Smooth muscle cell (in vitro differentiated cells): ENCODE measurements around the gene GFRA1. TPM values are rescaled to one million over a fixed set of nuclear protein-coding genes. Genes with fewer than 3 reads are reported as not detected.

ENCODE experiments used
- DNase-seq: peaks from one replicate; lab custom pipeline; 2025; ENCODE audit not compliant: unreplicated experiment; lab: John Stamatoyannopoulos, UW
- H2AFZ ChIP-seq: fragments of 200-600 bp; sonication (generic); 2 replicates; pipeline ENCODE4 v1.6.0; 2016; ENCODE audit warnings: antibody characterized with exemption, low read depth, mild to moderate bottlenecking
- H3F3A ChIP-seq: fragments of 200-600 bp; sonication (generic); 2 replicates; pipeline ENCODE4 v1.6.0; 2017; ENCODE audit warnings: antibody characterized with exemption, low read depth
- H3K27ac ChIP-seq: fragments of 200-600 bp; sonication (generic); 2 replicates; pipeline ENCODE4 v1.5.1; 2016; ENCODE audit warnings: low read depth, mild to moderate bottlenecking
- H3K27me3 ChIP-seq: fragments of 200-600 bp; sonication (generic); 2 replicates; pipeline ENCODE4 v1.6.1; 2016; ENCODE audit warnings: low read depth, mild to moderate bottlenecking
- H3K36me3 ChIP-seq: fragments of 200-600 bp; sonication (generic); 2 replicates; pipeline ENCODE4 v1.5.1; 2016; ENCODE audit warnings: low read depth
- H3K4me1 ChIP-seq: fragments of 200-600 bp; sonication (generic); 2 replicates; pipeline ENCODE4 v1.5.1; 2016; ENCODE audit warnings: low read depth
- H3K4me2 ChIP-seq: fragments of 200-600 bp; sonication (generic); 2 replicates; pipeline ENCODE4 v1.6.0; 2016; ENCODE audit warnings: mild to moderate bottlenecking
- H3K4me3 ChIP-seq: fragments of 200-600 bp; sonication (generic); 2 replicates; pipeline ENCODE4 v1.5.1; 2016; ENCODE audit warnings: mild to moderate bottlenecking
- H3K79me2 ChIP-seq: fragments of 200-600 bp; sonication (generic); 2 replicates; pipeline ENCODE4 v1.6.0; 2016; ENCODE audit warnings: low read depth, mild to moderate bottlenecking
- H3K9ac ChIP-seq: fragments of 200-600 bp; sonication (generic); 2 replicates; pipeline ENCODE4 v1.6.0; 2016; ENCODE audit warnings: low read depth
- H3K9me3 ChIP-seq: fragments of 200-600 bp; sonication (generic); replicated peaks from 2 replicates; pipeline ENCODE4 v1.5.1; 2016; ENCODE audit warnings: low read depth
- H4K20me1 ChIP-seq: fragments of 200-600 bp; sonication (generic); 2 replicates; pipeline ENCODE4 v1.6.0; 2016; ENCODE audit warnings: low read depth
- WGBS: methylation state at CpG from one replicate; pipeline ENCODE4 v1.1.7; 2016; ENCODE audit warnings: low lambda C conversion rate; 5-methylcytosine and 5-hydroxymethylcytosine counted together
- polyA plus RNA-seq: library from polyadenylated mRNA; unstranded; fragments of >200 nt; fragmentation: Nextera tagmentation; extraction: Ambion mirVana; gene quantifications from 2 replicates; pipeline ENCODE4 v1.2.1, GENCODE V29; 2016
- total RNA-seq: library from RNA; depleted of rRNA; stranded (reverse); fragments of >200 nt; gene quantifications from 2 replicates; pipeline ENCODE4 v1.2.3, GENCODE V29; 2014
- TF ChIP-seq, protein P1 (sequence below): fragments of 200-600 bp; sonication (generic); IDR thresholded peaks from 2 replicates; pipeline ENCODE4 v1.5.1; 2017; ENCODE audit warnings: borderline replicate concordance, mild to moderate bottlenecking, antibody characterized with exemption; ENCODE audit not compliant: insufficient read depth, poor library complexity, severe bottlenecking

GFRA1 gene
- total and polyA plus RNA-seq, 2 experiments from 2014 or later = 1.3 to 1.9 TPM

GRCh38 chr10:116080553-116080952 lies 192.5 kb downstream of the GFRA1 start:
- H3K4me1 ChIP-seq = no peaks in the 10 kb centered on the region
- DNase-seq = no peak
- H2AFZ ChIP-seq = no peak overlapping the region
- H3K27ac ChIP-seq = no peak overlapping the region
- no peaks in the 10 kb centered on the region for H3K27me3 ChIP-seq
- H3K4me2 ChIP-seq = no peak overlapping the region
- WGBS = 67% methylated on average over 4 of the region's 4 CpGs
- H3K9me3 ChIP-seq = no peaks in the 10 kb centered on the region
- no peaks in the 10 kb centered on the region for H3K79me2 ChIP-seq
- TF ChIP-seq, protein P1, sequence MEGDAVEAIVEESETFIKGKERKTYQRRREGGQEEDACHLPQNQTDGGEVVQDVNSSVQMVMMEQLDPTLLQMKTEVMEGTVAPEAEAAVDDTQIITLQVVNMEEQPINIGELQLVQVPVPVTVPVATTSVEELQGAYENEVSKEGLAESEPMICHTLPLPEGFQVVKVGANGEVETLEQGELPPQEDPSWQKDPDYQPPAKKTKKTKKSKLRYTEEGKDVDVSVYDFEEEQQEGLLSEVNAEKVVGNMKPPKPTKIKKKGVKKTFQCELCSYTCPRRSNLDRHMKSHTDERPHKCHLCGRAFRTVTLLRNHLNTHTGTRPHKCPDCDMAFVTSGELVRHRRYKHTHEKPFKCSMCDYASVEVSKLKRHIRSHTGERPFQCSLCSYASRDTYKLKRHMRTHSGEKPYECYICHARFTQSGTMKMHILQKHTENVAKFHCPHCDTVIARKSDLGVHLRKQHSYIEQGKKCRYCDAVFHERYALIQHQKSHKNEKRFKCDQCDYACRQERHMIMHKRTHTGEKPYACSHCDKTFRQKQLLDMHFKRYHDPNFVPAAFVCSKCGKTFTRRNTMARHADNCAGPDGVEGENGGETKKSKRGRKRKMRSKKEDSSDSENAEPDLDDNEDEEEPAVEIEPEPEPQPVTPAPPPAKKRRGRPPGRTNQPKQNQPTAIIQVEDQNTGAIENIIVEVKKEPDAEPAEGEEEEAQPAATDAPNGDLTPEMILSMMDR = no peak
- H3K36me3 ChIP-seq = no peaks in the 10 kb centered on the region
- no peaks in the 10 kb centered on the region for H3F3A ChIP-seq
- no peak overlapping the region for H3K4me3 ChIP-seq
- no peaks in the 10 kb centered on the region for H4K20me1 ChIP-seq
- H3K9ac ChIP-seq = no peak overlapping the region

DNA sequence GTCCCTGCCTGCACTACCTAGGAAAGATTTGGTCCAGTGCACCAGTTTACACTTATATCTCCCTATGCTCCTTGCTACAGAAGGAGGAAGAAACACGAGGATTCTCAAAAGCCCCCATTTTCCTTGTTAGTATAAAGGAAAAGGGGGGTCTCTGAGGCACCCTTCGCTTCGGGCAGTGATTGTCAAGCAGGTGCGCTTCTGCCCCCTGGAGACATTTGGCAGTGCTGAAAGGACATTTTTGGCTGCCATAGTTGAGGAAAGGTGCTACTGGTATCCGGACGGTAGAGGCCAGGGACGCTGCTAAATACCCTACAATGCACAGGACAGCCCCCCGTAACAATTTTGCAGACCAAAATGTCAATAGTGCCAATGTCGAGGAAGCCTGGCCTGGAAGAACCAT lies 193.7 kb downstream of the GFRA1 start:
- H3K79me2 ChIP-seq = no peaks in the 10 kb centered on the region
- H3K36me3 ChIP-seq = no peaks in the 10 kb centered on the region
- no peak overlapping the region for H3K4me3 ChIP-seq
- H3F3A ChIP-seq = no peaks in the 10 kb centered on the region
- H3K4me1 ChIP-seq = no peaks in the 10 kb centered on the region
- H3K27me3 ChIP-seq = no peaks in the 10 kb centered on the region
- H3K9me3 ChIP-seq = no peaks in the 10 kb centered on the region
- DNase-seq = no peak
- H4K20me1 ChIP-seq = no peaks in the 10 kb centered on the region
- WGBS = 95% methylated on average over 9 of the region's 9 CpGs
- no peak overlapping the region for H3K27ac ChIP-seq
- no peak overlapping the region for H3K4me2 ChIP-seq
- H2AFZ ChIP-seq = no peak overlapping the region
- TF ChIP-seq, protein P1 = no peak
- no peak overlapping the region for H3K9ac ChIP-seq

DNA sequence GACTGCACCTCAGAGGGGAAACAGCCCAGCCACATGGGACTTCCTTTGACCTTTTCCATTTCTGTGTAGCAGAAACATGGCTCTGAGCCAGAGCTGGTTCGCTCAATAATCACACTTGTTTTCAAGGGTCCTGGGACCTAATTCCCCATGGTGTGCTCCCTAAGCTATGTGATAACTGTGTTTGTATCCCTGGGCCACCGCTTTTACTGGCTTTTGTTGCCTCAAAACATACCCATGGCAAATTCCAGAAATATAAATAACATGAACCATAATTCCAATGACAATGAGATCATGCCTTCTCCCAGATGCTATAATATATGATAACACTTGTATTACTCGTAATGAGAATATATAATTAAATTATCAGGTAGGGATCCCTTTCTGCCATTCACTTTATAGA lies 196.4 kb downstream of the GFRA1 start:
- Histone ChIP-seq H3K9ac (no peak overlapping the region), H3K27ac (no peak overlapping the region), H3K79me2 (no peaks in the 10 kb centered on the region), H3K4me2 (no peak overlapping the region), H3K4me1 (no peaks in the 10 kb centered on the region), H3K9me3 (no peaks in the 10 kb centered on the region), H3K27me3 (no peaks in the 10 kb centered on the region), H2AFZ (no peak overlapping the region), H3K36me3 (no peaks in the 10 kb centered on the region), H3F3A (no peaks in the 10 kb centered on the region), H4K20me1 (no peaks in the 10 kb centered on the region), H3K4me3 (no peak overlapping the region)
- TF ChIP-seq, protein P1 = no peak
- no peak for DNase-seq
- WGBS = 95% methylated on average over 3 of the region's 3 CpGs

DNA sequence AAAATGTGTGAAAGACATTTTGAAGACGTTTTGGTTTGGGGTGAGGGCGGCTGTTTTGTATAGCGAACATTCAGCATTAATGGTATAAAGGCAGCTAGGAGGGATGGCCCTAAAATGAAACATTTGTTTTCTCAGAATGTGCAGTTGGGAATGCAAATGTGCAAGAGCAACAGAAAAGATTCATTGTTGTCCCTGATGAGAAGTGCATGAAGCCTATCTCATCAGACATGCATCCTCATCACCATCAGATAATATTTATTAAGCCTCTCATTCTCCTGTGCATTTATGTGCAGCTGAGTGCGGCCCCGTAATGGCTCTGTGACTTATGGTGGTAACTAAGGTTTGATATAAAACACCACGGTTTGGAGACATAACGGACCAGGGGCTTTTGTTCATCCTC lies 199.5 kb downstream of the GFRA1 start:
- Histone ChIP-seq H2AFZ (no peak overlapping the region), H3K36me3 (no peaks in the 10 kb centered on the region), H3K27me3 (no peaks in the 10 kb centered on the region), H3K27ac (no peak overlapping the region), H3K4me1 (no peaks in the 10 kb centered on the region), H3K79me2 (no peaks in the 10 kb centered on the region), H3K9me3 (no peaks in the 10 kb centered on the region), H3K4me3 (no peak overlapping the region), H4K20me1 (no peaks in the 10 kb centered on the region), H3K9ac (no peak overlapping the region), H3K4me2 (no peak overlapping the region), H3F3A (no peaks in the 10 kb centered on the region)
- DNase-seq = no peak
- TF ChIP-seq, protein P1 = no peak
- 84% methylated on average over 7 of the region's 7 CpGs for WGBS
